Ovary (tissue), 3 donors: ENCODE measurements around the gene TMEM135.

Experiments used
- CTCF ChIP-seq, 3 donors: fragments of 450-650 bp in 2 of 3; fragments of 200-600 bp in 1 of 3; IDR thresholded peaks; one replicate each; pipeline versions ENCODE4 v1.5.1 to v1.8.0; 2016 to 2022; ENCODE audit warnings: antibody characterized with exemption in 3 of 3, mild to moderate bottlenecking in 1 of 3
- EP300 ChIP-seq: sonication (generic); formaldehyde crosslinking; IDR thresholded peaks from one replicate; pipeline ENCODE4 v1.6.1; 2017; ENCODE audit warnings: antibody characterized with exemption
- POLR2A ChIP-seq: fragments of 450-650 bp; IDR thresholded peaks from one replicate; pipeline ENCODE4 v1.6.1; 2017; ENCODE audit warnings: antibody characterized with exemption, mild to moderate bottlenecking, moderate library complexity
- donor health status: DM: no; HTN: no; CAD: no.

GRCh38 chr11:87033561-87033960 lies 4.2 kb upstream of the TMEM135 start:
- TF ChIP-seq POLR2A: no peak
- TF ChIP-seq CTCF (IDR thresholded peaks at IDR 0.05): no peak
- TF ChIP-seq EP300: no peak
